ENCODE data around the gene C12orf76.
"Not testable (repeated sequence)": the region's sequence is repeated elsewhere in the genome, so short reads cannot be mapped to it uniquely, and the experiment has no call there.

C12orf76 gene

GRCh38 chr12:110050927-110051326, 2.6 kb upstream of the C12orf76 start:
- DNase-seq, result no peak
- no peak for TF ChIP-seq CTCF (IDR thresholded peaks at IDR 0.05; ENCODE audit: low read depth, low read length)

DNA sequence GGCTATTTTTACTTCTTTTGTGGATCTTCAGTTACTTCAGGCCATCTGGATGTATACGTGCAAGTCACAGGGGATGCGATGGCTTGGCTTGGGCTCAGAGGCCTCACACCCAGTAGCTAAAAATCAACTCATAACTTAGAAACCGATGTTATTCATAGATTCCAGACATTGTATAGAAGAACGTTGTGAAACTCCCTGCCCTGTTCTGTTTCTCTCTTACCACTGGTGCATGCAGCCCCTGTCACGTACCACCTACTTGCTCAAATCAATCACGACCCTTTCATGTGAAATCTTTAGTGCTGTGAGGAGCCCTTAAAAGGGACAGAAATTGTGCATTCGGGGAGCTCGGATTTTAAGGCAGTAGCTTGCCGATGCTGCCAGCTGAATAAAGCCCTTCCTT, 1.3 kb upstream of the C12orf76 start:
- not testable (repeated sequence) for H3K27me3 ChIP-seq (ENCODE audit: insufficient read depth, low read depth, severe bottlenecking); H3K27ac ChIP-seq; H3K9me3 ChIP-seq (ENCODE audit: severe bottlenecking); DNase-seq; H3K36me3 ChIP-seq; H3K4me3 ChIP-seq (ENCODE audit: low read depth, low read length)

More at GRCh38 chr12:110050927-110051326, 2.6 kb upstream of the C12orf76 start:
- Histone ChIP-seq H3K27ac (no peak overlapping the region), H3K27me3 (ENCODE audit: insufficient read depth, low read depth, severe bottlenecking) (no peaks in the 10 kb centered on the region), H3K9me3 (ENCODE audit: severe bottlenecking) (no peaks in the 10 kb centered on the region), H3K4me3 (ENCODE audit: low read depth, low read length) (no peak overlapping the region), H3K36me3 (no peaks in the 10 kb centered on the region; the same call in 1 of the 2 replicates)

DNA sequence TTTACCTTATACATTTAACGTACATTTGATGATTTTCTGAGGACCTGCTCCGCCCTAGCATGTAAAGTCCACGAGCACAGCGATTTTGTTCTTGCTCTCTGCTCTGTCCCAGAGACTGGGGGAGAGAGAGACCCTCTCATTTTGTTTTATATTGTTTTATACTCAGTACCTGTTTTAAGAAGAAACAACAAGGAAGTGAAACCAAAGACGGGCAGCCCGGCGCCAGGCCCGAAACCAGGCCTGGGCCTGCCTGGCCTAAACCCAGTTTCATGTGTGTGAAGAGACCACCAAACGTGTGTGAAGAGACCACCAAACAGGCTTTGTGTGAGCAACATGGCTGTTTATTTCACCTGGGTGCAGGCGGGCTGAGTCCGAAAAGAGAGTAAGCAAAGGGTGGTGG, 712 bp upstream of the C12orf76 start:
- not testable (repeated sequence) for H3K9me3 ChIP-seq (ENCODE audit: severe bottlenecking); H3K36me3 ChIP-seq; H3K27me3 ChIP-seq (ENCODE audit: insufficient read depth, low read depth, severe bottlenecking); DNase-seq
- Histone ChIP-seq H3K27ac (peak overlapping the region; percentile 68; the same call in 1 of the 2 replicates), H3K4me3 (ENCODE audit: low read depth, low read length) (peak overlapping the region; percentile 73)

DNA sequence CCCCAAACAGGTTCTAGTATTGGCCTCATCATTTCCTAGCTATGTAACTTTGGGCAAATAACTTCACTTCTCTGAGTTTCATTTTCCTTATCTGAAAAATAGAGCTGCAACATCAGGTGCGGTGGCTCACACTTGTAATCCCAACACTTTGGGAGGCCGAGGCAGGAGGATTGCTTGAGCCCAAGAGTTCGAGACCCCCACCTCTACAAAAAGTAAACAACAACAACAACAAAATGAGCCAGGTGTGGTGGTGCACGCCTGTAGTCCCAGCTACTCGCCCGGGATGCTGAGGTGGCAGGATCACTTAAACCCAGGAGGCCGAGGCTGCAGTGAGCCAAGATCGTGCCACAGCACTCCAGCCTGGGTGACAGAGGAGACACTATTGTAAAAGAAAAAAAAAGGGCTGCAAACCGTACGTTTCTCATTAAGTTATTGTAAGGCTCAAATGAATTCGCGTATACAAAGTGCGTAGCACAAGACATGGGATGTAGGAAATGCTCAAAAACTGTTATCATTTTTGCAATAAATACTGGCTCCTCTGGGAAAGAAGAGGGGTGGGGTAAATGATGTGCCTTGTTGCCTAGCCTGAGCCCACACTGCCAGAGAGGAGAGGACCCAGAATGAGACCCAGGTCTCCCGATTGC, 903 bp downstream of the C12orf76 start:
- TF ChIP-seq CTCF (IDR thresholded peaks at IDR 0.05; ENCODE audit: low read depth, low read length), result no peak

GRCh38 chr12:110046451-110047187, 1.7 kb downstream of the C12orf76 start:
- Histone ChIP-seq H3K27me3 (ENCODE audit: insufficient read depth, low read depth, severe bottlenecking) (no peaks in the 10 kb centered on the region), H3K4me3 (ENCODE audit: low read depth, low read length) (no peak overlapping the region), H3K36me3 (peaks cover 4% of the 10 kb centered on the region), H3K27ac (no peak overlapping the region), H3K9me3 (ENCODE audit: severe bottlenecking) (no peaks in the 10 kb centered on the region)
- no peak for DNase-seq
- TF ChIP-seq CTCF (IDR thresholded peaks at IDR 0.05; ENCODE audit: low read depth, low read length), result no peak

More for the DNA sequence above, 903 bp downstream of the C12orf76 start:
- no peak for DNase-seq
- no peaks in the 10 kb centered on the region; the same call in 1 of the 2 replicates for H3K36me3 ChIP-seq
- no peaks in the 10 kb centered on the region for H3K9me3 ChIP-seq (ENCODE audit: severe bottlenecking)
- H3K4me3 ChIP-seq (ENCODE audit: low read depth, low read length), result peak overlapping the region; percentile 73
- H3K27ac ChIP-seq, result no peak overlapping the region
- H3K27me3 ChIP-seq (ENCODE audit: insufficient read depth, low read depth, severe bottlenecking), result no peaks in the 10 kb centered on the region

DNA sequence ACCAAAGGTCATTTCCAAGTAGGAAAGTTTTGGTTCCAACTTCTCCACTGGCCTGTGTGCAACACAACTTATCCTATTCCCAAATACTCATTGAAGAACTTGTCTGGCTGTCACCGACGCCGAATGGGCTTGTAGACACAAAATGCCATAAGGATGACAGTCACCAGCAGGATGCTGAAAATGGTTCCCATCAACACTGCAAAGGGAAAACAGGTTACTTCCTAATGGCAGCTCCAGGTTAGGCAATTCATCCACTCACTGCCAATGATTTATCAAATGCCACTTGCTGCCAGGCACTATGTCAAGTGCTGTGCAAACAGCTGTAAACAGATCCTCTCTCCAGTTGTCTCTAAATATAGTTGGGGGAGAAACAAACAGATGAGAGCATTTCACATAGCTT, 6.1 kb downstream of the C12orf76 start:
- DNase-seq, result no peak
- TF ChIP-seq CTCF (IDR thresholded peaks at IDR 0.05; ENCODE audit: low read depth, low read length), result no peak
- Histone ChIP-seq H3K4me3 (ENCODE audit: low read depth, low read length) (no peak overlapping the region), H3K27me3 (ENCODE audit: insufficient read depth, low read depth, severe bottlenecking) (no peaks in the 10 kb centered on the region), H3K27ac (no peak overlapping the region), H3K36me3 (peaks cover 21% of the 10 kb centered on the region), H3K9me3 (ENCODE audit: severe bottlenecking) (no peaks in the 10 kb centered on the region)

All from WERI-Rb-1 (cell line).